Endothelial cell of umbilical vein (primary cell): ENCODE data around the gene CCNF. TPM values are rescaled to one million over a fixed set of nuclear protein-coding genes. Genes with fewer than 3 reads are reported as not detected.
A peak's percentile ranks its signal among the peaks of the same experiment; 100 is the strongest.

Source experiments
- BruUV-seq: library from RNA; stranded (reverse); fragments of 400-500 nt; replicated peaks from 2 replicates; lab custom pipeline; 2021; lab: Mats Ljungman, UMichigan
- CTCF ChIA-PET: fragments of 300-600, 350-600 bp; sonication (Branson Sonifier 250); formaldehyde crosslinking; loops from one replicate; lab custom pipeline; 2021; ENCODE audit warnings: antibody characterized with exemption, inconsistent platforms; lab: Charles Lee
- POLR2A ChIA-PET: fragments of 300-600, 350-600 bp; sonication (Branson Sonifier 250); formaldehyde crosslinking; loops from one replicate; lab custom pipeline; 2021; ENCODE audit warnings: antibody characterized with exemption, inconsistent platforms; lab: Charles Lee
- DNase-seq: peaks from one replicate; pipeline ENCODE4 v3.0.0-alpha.2; 2011; ENCODE audit warnings: low read depth, low spot score
- FAIRE-seq: peaks from 2 replicates; lab custom pipeline; 2011; peaks lifted over from hg19 to GRCh38; lab: Jason Lieb, UNC
- H2AFZ ChIP-seq: 2 replicates; pipeline ENCODE4 v1.6.0; 2012; ENCODE audit warnings: low read depth, low read length, control low read depth, inconsistent platforms
- H3K27ac ChIP-seq: 2 replicates; pipeline ENCODE4 v1.5.1; 2011; ENCODE audit warnings: low read depth, mild to moderate bottlenecking, control low read depth, low read length, moderate library complexity; ENCODE audit not compliant: insufficient read depth
- H3K27me3 ChIP-seq, 2 experiments: 2 replicates each; pipeline versions ENCODE4 v1.6.0 to v1.6.1; 2011; ENCODE audit warnings: low read length in 2 of 2, mixed read lengths in 1 of 2; ENCODE audit not compliant: control insufficient read depth in 2 of 2, insufficient read depth in 2 of 2
- H3K36me3 ChIP-seq, 2 experiments: 2 replicates in 1 of 2; 3 replicates in 1 of 2; pipeline ENCODE4 v1.5.1; 2011; ENCODE audit warnings: low read length in 2 of 2, mild to moderate bottlenecking in 1 of 2, moderate library complexity in 1 of 2; ENCODE audit not compliant: control insufficient read depth in 2 of 2, insufficient read depth in 2 of 2; ENCODE audit errors: extremely low read depth in 1 of 2
- H3K4me1 ChIP-seq: 3 replicates; pipeline ENCODE4 v1.5.1; 2011; ENCODE audit warnings: mild to moderate bottlenecking, low read length; ENCODE audit not compliant: control insufficient read depth, insufficient read depth; ENCODE audit errors: extremely low read depth
- H3K4me2 ChIP-seq: 2 replicates; pipeline ENCODE4 v1.6.1; 2011; ENCODE audit warnings: low read length, control low read depth, mixed read lengths; ENCODE audit not compliant: insufficient read depth
- H3K4me3 ChIP-seq, 3 experiments: fragments of 200-600 bp in 1 of 3; sonication (generic), shearing (Covaris generic) in 1 of 3; replicated peaks in 1 of 3; 2 replicates each; pipeline ENCODE4 v1.5.1; 2011 to 2016; ENCODE audit warnings: control low read depth in 3 of 3, low read length in 3 of 3, mild to moderate bottlenecking in 2 of 3, inconsistent platforms in 1 of 3, low read depth in 1 of 3, moderate library complexity in 1 of 3; ENCODE audit not compliant: insufficient read depth in 1 of 3
- H3K79me2 ChIP-seq: 2 replicates; pipeline ENCODE4 v1.6.0; 2012; ENCODE audit warnings: low read length, inconsistent platforms; ENCODE audit not compliant: control insufficient read depth, insufficient read depth
- H3K9ac ChIP-seq: replicated peaks from 2 replicates; pipeline ENCODE3; 2011; ENCODE audit warnings: low read length, control low read depth; ENCODE audit not compliant: insufficient read depth; ENCODE audit errors: extremely low read depth
- H3K9me1 ChIP-seq: replicated peaks from 3 replicates; pipeline ENCODE4 v1.6.0; 2011; ENCODE audit warnings: mild to moderate bottlenecking, low read length; ENCODE audit not compliant: control insufficient read depth, insufficient read depth; ENCODE audit errors: extremely low read depth
- H3K9me3 ChIP-seq: replicated peaks from 2 replicates; pipeline ENCODE4 v1.5.1; 2012; ENCODE audit warnings: low read length, inconsistent platforms; ENCODE audit not compliant: control insufficient read depth, insufficient read depth
- H4K20me1 ChIP-seq: replicated peaks from 2 replicates; pipeline ENCODE3; 2011; ENCODE audit warnings: mild to moderate bottlenecking, low read length; ENCODE audit not compliant: control insufficient read depth, insufficient read depth; ENCODE audit errors: extremely low read depth
- CTCF ChIP-seq, 2 donors: IDR thresholded peaks; 1 replicate in 1 of 2; 2 replicates in 1 of 2; pipeline ENCODE4 v1.5.1; 2011; ENCODE audit warnings: low read length in 2 of 2, mild to moderate bottlenecking in 2 of 2, moderate library complexity in 2 of 2, control low read depth in 1 of 2, inconsistent platforms in 1 of 2, low read depth in 1 of 2; ENCODE audit not compliant: insufficient read depth in 1 of 2; ENCODE audit errors: extremely low read depth in 1 of 2
- EZH2 ChIP-seq: IDR thresholded peaks from 2 replicates; pipeline ENCODE4 v1.6.1; 2012; ENCODE audit warnings: borderline replicate concordance, low read depth, mild to moderate bottlenecking, moderate library complexity, low read length, inconsistent platforms; ENCODE audit not compliant: severe bottlenecking
- FOS ChIP-seq: IDR thresholded peaks from 2 replicates; pipeline ENCODE4 v1.6.1; 2011; ENCODE audit warnings: mild to moderate bottlenecking, low read length, moderate library complexity, borderline replicate concordance; ENCODE audit not compliant: insufficient read depth
- GATA2 ChIP-seq: IDR thresholded peaks from 2 replicates; pipeline ENCODE4 v1.7.0; 2011; ENCODE audit warnings: low read depth, mild to moderate bottlenecking, moderate library complexity, mixed read lengths, low read length; ENCODE audit not compliant: insufficient read length, insufficient read depth
- JUN ChIP-seq: IDR thresholded peaks from 2 replicates; pipeline ENCODE4 v1.6.1; 2011; ENCODE audit warnings: borderline replicate concordance, low read depth; ENCODE audit not compliant: insufficient read length, insufficient read depth
- MYC ChIP-seq: IDR thresholded peaks from one replicate; pipeline ENCODE4 v1.6.1; 2011; ENCODE audit warnings: mild to moderate bottlenecking, low read depth, low read length
- POLR2A ChIP-seq: IDR thresholded peaks from 2 replicates; pipeline ENCODE4 v1.6.1; 2012; ENCODE audit warnings: low read depth, mild to moderate bottlenecking, control low read depth, low read length
- POLR2AphosphoS5 ChIP-seq: IDR thresholded peaks from 2 replicates; pipeline ENCODE4 v1.6.1; 2012; ENCODE audit warnings: low read depth, mild to moderate bottlenecking, control low read depth, low read length, moderate library complexity; ENCODE audit not compliant: insufficient read depth
- dilution Hi-C: fragments of 300-500 bp; cut with MboI; formaldehyde crosslinking; loops from one replicate; pipeline ENCODE4 v1.15.0; 2019; ENCODE audit warnings: low sequenced_read_pairs; ENCODE audit not compliant: extremely low pct_ligation_motif_present
- intact Hi-C: fragments of 100-400 bp; cut with micrococcal nuclease; formaldehyde crosslinking; loops from one replicate; pipeline ENCODE4 v1.10.0; 2022
- polyA plus RNA-seq, 4 experiments: library from polyadenylated mRNA; depleted of rRNA in 3 of 4; stranded (reverse) in 3 of 4; unstranded in 1 of 4; fragments of >200 nt; gene quantifications; 2 replicates each; pipeline versions ENCODE4 v1.2.1 to v1.2.3, GENCODE V29; 2011 to 2012; ENCODE audit warnings: missing spikeins in 1 of 4
- total RNA-seq: library from RNA; stranded (reverse); gene quantifications from 2 replicates; pipeline ENCODE4 v1.2.3, GENCODE V29; 2021
- TF ChIP-seq, protein P1 (sequence below): IDR thresholded peaks from 2 replicates; pipeline ENCODE4 v1.6.1; 2011; ENCODE audit not compliant: insufficient read depth, insufficient read length

Gene CCNF
- total and polyA plus RNA-seq, 2 donors (not counting 3 experiments of a cell fraction or from before 2014, with no cell fraction given): 13.9 to 48.9 TPM

GRCh38 chr16:2468725-2469398 is 39.6 kb downstream of the CCNF start:
- CTCF ChIA-PET: interaction anchor here (1.6 kb wide), 1 partner anchor 9 kb away, joined by 5 read pairs; the partner anchor contains the start of gene TEDC2
- dilution Hi-C loops: no loop called here
- POLR2A ChIA-PET: no interaction called here

More at GRCh38 chr16:2468725-2469398, 39.6 kb downstream of the CCNF start:
- no peaks in the 10 kb centered on the region for H4K20me1 ChIP-seq
- no peaks in the 10 kb centered on the region for H3K79me2 ChIP-seq
- no peaks in the 10 kb centered on the region for H3K9me1 ChIP-seq
- no peak overlapping the region for H3K4me3 ChIP-seq
- H2AFZ ChIP-seq: no peak overlapping the region
- intact Hi-C loops: no loop called here
- H3K4me2 ChIP-seq: peak overlapping the region; percentile 75
- TF ChIP-seq FOS: no peak
- TF ChIP-seq POLR2A: no peak
- TF ChIP-seq GATA2: no peak
- TF ChIP-seq CTCF (IDR thresholded peaks at IDR 0.05; ENCODE audit: extremely low read depth in 1 of 2, insufficient read depth in 1 of 2, low read depth in 1 of 2, low read length in 2 of 2): no peak
- no peak for TF ChIP-seq MYC
- TF ChIP-seq, protein P1, sequence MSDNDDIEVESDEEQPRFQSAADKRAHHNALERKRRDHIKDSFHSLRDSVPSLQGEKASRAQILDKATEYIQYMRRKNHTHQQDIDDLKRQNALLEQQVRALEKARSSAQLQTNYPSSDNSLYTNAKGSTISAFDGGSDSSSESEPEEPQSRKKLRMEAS: no peak
- TF ChIP-seq EZH2: no peak
- no peak for TF ChIP-seq POLR2AphosphoS5
- no peak for TF ChIP-seq JUN
- no peak for FAIRE-seq
- no peak overlapping the region for H3K27ac ChIP-seq
- H3K9ac ChIP-seq: no peak overlapping the region
- H3K36me3 ChIP-seq: no peaks in the 10 kb centered on the region
- DNase-seq: no peak
- peaks cover 5% of the 10 kb centered on the region for H3K4me1 ChIP-seq
- H3K9me3 ChIP-seq: no peaks in the 10 kb centered on the region
- peaks cover 18 to 22% of the 10 kb centered on the region in 2 experiments for H3K27me3 ChIP-seq
- BruUV-seq: no TSS peak
